Activated CD8-positive, alpha-beta memory T cell treated with anti-CD3 and anti-CD28 coated beads for 24 hours (primary cell): Measurements from ENCODE around the gene CYP4F3.
A peak's percentile ranks its signal among the peaks of the same experiment; 100 is the strongest.
"Not testable (repeated sequence)": the region's sequence is repeated elsewhere in the genome, so short reads cannot be mapped to it uniquely, and the experiment has no call there.

ENCODE experiments used
- DNase-seq: peaks from one replicate; pipeline ENCODE4 v3.0.0-alpha.2; 2020

The CYP4F3 gene

GRCh38 chr19:15640294-15640903 lies at the start of gene CYP4F3:
CYP4F3 (plus strand) TSS chr19:15640897; CDS start chr19:15641416, 519 bp downstream.
- DNase-seq: no peak

GRCh38 chr19:15591796-15592195 lies 48.9 kb upstream of the CYP4F3 start:
- no peak for DNase-seq

GRCh38 chr19:15592506-15592905 lies 48.2 kb upstream of the CYP4F3 start:
- peak; percentile 19 for DNase-seq

- peak; percentile 13 for DNase-seq
Observed at GRCh38 chr19:15593766-15594165, 46.9 kb upstream of the CYP4F3 start.

- DNase-seq: peak; percentile 11
Observed at GRCh38 chr19:15595069-15595468, 45.6 kb upstream of the CYP4F3 start.

- not testable (repeated sequence) for DNase-seq
Observed at GRCh38 chr19:15607978-15608925, 32.4 kb upstream of the CYP4F3 start.

GRCh38 chr19:15609261-15609660 lies 31.4 kb upstream of the CYP4F3 start:
- DNase-seq: no peak

- DNase-seq: no peak
Observed at GRCh38 chr19:15612342-15612741, 28.4 kb upstream of the CYP4F3 start.

GRCh38 chr19:15613338-15613737 lies 27.4 kb upstream of the CYP4F3 start:
- DNase-seq: no peak

- no peak for DNase-seq
Observed at GRCh38 chr19:15614507-15615379, 26.0 kb upstream of the CYP4F3 start, which contains the start of gene CYP4F8. CYP4F8 (plus strand) TSS chr19:15615218; CDS start chr19:15615617, 399 bp downstream.

- no peak for DNase-seq
Observed at GRCh38 chr19:15615526-15615925, 25.2 kb upstream of the CYP4F3 start.

GRCh38 chr19:15616183-15616582 lies 24.5 kb upstream of the CYP4F3 start:
- DNase-seq: no peak

- DNase-seq: no peak
Observed at GRCh38 chr19:15616627-15617270, 23.9 kb upstream of the CYP4F3 start.

- no peak for DNase-seq
Observed at GRCh38 chr19:15618321-15618720, 22.4 kb upstream of the CYP4F3 start.

GRCh38 chr19:15621801-15622200 lies 18.9 kb upstream of the CYP4F3 start:
- DNase-seq: no peak

- DNase-seq: no peak
Observed at GRCh38 chr19:15622991-15623390, 17.7 kb upstream of the CYP4F3 start.

GRCh38 chr19:15623711-15624318 lies 16.9 kb upstream of the CYP4F3 start:
- no peak for DNase-seq

GRCh38 chr19:15628236-15629002 lies 12.3 kb upstream of the CYP4F3 start:
- DNase-seq: no peak

GRCh38 chr19:15629003-15629880 lies 11.5 kb upstream of the CYP4F3 start:
- DNase-seq: peak; percentile 99

- DNase-seq: peak; percentile 68
Observed at GRCh38 chr19:15631817-15632216, 8.9 kb upstream of the CYP4F3 start.
